Prostate gland (tissue), 2 donors: Measurements from ENCODE around the gene CALHM3. TPM values are rescaled to one million over a fixed set of nuclear protein-coding genes. Genes with fewer than 3 reads are reported as not detected.

Source experiments
- DNase-seq: peaks from one replicate; pipeline ENCODE4 v3.0.0-alpha.2; 2019; ENCODE audit warnings: low spot score
- H3K27ac ChIP-seq, 2 donors: fragments of 200-600 bp; sonication (generic); 2 replicates each; pipeline ENCODE4 v1.5.1; 2017 to 2019
- H3K27me3 ChIP-seq: fragments of 200-600 bp; sonication (generic); replicated peaks from 2 replicates; pipeline ENCODE4 v1.5.1; 2019; ENCODE audit not compliant: insufficient read depth
- H3K36me3 ChIP-seq, 2 donors: fragments of 200-600 bp; sonication (generic); 1 replicate in 1 of 2; 2 replicates in 1 of 2; pipeline versions ENCODE4 v1.5.1 to v1.8.1; 2017 to 2019
- H3K4me1 ChIP-seq: fragments of 200-600 bp; sonication (generic); replicated peaks from 2 replicates; pipeline ENCODE4 v1.5.1; 2019
- H3K4me3 ChIP-seq, 2 donors: fragments of 200-600 bp; sonication (generic); 2 replicates each; pipeline ENCODE4 v1.5.1; 2017 to 2019
- H3K9me3 ChIP-seq: fragments of 200-600 bp; sonication (generic); 2 replicates; pipeline ENCODE4 v1.5.1; 2017
- POLR2A ChIP-seq: fragments of 450-650 bp; IDR thresholded peaks from one replicate; pipeline ENCODE4 v1.6.1; 2016; ENCODE audit warnings: antibody characterized with exemption, mild to moderate bottlenecking
- POLR2AphosphoS5 ChIP-seq: sonication (generic); formaldehyde crosslinking; IDR thresholded peaks from one replicate; pipeline ENCODE4 v1.6.1; 2017; ENCODE audit warnings: antibody characterized with exemption
- WGBS: methylation state at CpG from one replicate; pipeline ENCODE4 v1.1.5; 2018; 5-methylcytosine and 5-hydroxymethylcytosine counted together
- intact Hi-C: fragments of 100-400 bp; cut with DNase I; formaldehyde crosslinking; loops from one replicate; pipeline ENCODE4 v1.14.2; 2022
- total RNA-seq, 2 donors: library from RNA; depleted of rRNA; stranded (reverse); fragments of >200 nt; gene quantifications; one replicate each; pipeline ENCODE4 v1.1.0, GENCODE V29; 2016
- TF ChIP-seq, protein P1 (sequence below), 4 experiments: fragments of 200-600 bp in 2 of 4; fragments of 450-650 bp in 2 of 4; sonication (generic) in 2 of 4; IDR thresholded peaks; 1 replicate in 3 of 4; 2 replicates in 1 of 4; pipeline ENCODE4 v1.5.1; 2016 to 2019; ENCODE audit warnings: antibody characterized with exemption in 4 of 4, mild to moderate bottlenecking in 2 of 4, moderate library complexity in 2 of 4

The CALHM3 gene
- total RNA-seq, 2 donors from 2014 or later = 0.51 TPM; not detected in 1

DNA sequence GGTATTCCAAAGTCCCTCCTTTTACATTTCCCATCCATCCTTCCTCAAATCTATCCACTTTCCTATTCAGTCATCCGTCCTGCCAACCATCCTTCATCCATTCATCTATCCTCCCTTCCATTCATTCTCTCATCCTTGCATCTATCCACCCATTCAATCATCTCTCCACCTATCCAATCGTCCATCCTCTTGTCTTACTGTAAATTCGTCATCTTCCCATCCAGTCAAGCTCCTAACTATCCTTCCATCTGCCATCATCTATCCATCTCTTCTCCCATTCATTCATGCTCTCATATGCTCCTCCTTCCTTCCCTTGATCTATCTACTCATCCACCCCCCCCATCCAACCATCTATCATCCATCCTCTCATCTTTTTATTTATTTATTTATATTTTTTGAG lies 5.0 kb downstream of the CALHM3 start:
- TF ChIP-seq, protein P1, sequence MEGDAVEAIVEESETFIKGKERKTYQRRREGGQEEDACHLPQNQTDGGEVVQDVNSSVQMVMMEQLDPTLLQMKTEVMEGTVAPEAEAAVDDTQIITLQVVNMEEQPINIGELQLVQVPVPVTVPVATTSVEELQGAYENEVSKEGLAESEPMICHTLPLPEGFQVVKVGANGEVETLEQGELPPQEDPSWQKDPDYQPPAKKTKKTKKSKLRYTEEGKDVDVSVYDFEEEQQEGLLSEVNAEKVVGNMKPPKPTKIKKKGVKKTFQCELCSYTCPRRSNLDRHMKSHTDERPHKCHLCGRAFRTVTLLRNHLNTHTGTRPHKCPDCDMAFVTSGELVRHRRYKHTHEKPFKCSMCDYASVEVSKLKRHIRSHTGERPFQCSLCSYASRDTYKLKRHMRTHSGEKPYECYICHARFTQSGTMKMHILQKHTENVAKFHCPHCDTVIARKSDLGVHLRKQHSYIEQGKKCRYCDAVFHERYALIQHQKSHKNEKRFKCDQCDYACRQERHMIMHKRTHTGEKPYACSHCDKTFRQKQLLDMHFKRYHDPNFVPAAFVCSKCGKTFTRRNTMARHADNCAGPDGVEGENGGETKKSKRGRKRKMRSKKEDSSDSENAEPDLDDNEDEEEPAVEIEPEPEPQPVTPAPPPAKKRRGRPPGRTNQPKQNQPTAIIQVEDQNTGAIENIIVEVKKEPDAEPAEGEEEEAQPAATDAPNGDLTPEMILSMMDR (IDR thresholded peaks at IDR 0.05) = no peak
- TF ChIP-seq POLR2A (no peak), POLR2AphosphoS5 (no peak)
- intact Hi-C loops = no loop called here

DNA sequence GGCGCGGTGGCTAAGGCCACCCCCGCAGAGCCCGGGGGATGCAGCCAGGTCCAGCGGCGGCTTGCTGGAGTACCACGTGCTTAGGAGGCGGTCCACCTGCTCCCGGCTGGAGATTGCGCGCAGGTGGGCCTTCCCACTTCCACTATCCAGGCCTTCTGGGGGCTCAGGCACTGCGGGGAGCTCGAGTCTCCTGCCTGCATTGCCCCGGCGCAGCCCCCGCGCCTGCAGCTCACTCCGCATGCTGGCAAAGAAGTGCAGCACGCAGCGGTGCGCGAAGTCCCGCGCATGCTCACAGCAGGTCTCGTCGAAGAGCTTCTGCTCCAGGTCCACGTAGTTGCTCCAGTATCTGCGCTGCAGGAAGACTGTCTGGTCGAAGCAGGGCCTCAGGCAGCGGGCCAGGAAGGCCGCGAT lies 5.8 kb downstream of the CALHM3 start:
- 64% methylated on average over 30 of the region's 32 CpGs for whole genome bisulfite sequencing
- no peak overlapping the region for H3K4me3 ChIP-seq

More for the DNA sequence above, 5.0 kb downstream of the CALHM3 start:
- Histone ChIP-seq H3K9me3 (no peaks in the 10 kb centered on the region), H3K27ac (no peak overlapping the region), H3K4me1 (no peaks in the 10 kb centered on the region), H3K27me3 (no peaks in the 10 kb centered on the region), H3K4me3 (no peak overlapping the region), H3K36me3 (no peaks in the 10 kb centered on the region)
- no peak for DNase-seq
- WGBS = 95% methylated on average over 3 of the region's 3 CpGs

DNA sequence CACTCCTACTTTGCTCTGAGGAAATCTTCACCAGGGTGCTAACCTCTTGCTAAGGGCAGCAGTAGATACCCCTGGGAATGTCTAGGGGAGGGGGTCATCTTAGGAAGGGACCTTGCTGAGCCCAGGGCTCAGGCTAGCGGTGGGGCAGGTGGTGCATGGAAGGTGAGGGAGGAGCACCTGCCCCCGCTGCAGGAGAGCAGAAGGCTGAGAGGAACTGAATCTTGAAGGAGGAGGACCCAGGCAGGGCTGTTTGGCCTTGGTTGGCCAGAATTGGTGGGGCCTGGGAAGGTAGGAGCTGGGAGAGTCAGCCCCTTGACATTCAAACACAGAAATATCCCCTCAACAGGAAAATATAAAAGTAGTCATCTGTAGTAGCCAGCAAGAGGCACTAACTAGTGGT lies 7.0 kb downstream of the CALHM3 start:
- Histone ChIP-seq H3K27me3 (no peaks in the 10 kb centered on the region), H3K9me3 (no peaks in the 10 kb centered on the region), H3K4me1 (no peaks in the 10 kb centered on the region), H3K27ac (no peak overlapping the region), H3K4me3 (no peak overlapping the region), H3K36me3 (no peaks in the 10 kb centered on the region)
- DNase-seq = no peak
- 88% methylated on average over 2 of the region's 2 CpGs for WGBS
- intact Hi-C loops = no loop called here
- TF ChIP-seq POLR2AphosphoS5 = no peak
- TF ChIP-seq, protein P1 (IDR thresholded peaks at IDR 0.05) = no peak
- no peak for TF ChIP-seq POLR2A

More for the DNA sequence above, 5.8 kb downstream of the CALHM3 start:
- TF ChIP-seq POLR2A = no peak
- TF ChIP-seq, protein P1 (IDR thresholded peaks at IDR 0.05) = no peak
- no peak for TF ChIP-seq POLR2AphosphoS5
- no peaks in the 10 kb centered on the region for H3K4me1 ChIP-seq
- H3K27ac ChIP-seq = no peak overlapping the region
- no peaks in the 10 kb centered on the region for H3K9me3 ChIP-seq
- intact Hi-C loops = no loop called here
- DNase-seq = no peak
- no peaks in the 10 kb centered on the region for H3K36me3 ChIP-seq
- H3K27me3 ChIP-seq = no peaks in the 10 kb centered on the region

DNA sequence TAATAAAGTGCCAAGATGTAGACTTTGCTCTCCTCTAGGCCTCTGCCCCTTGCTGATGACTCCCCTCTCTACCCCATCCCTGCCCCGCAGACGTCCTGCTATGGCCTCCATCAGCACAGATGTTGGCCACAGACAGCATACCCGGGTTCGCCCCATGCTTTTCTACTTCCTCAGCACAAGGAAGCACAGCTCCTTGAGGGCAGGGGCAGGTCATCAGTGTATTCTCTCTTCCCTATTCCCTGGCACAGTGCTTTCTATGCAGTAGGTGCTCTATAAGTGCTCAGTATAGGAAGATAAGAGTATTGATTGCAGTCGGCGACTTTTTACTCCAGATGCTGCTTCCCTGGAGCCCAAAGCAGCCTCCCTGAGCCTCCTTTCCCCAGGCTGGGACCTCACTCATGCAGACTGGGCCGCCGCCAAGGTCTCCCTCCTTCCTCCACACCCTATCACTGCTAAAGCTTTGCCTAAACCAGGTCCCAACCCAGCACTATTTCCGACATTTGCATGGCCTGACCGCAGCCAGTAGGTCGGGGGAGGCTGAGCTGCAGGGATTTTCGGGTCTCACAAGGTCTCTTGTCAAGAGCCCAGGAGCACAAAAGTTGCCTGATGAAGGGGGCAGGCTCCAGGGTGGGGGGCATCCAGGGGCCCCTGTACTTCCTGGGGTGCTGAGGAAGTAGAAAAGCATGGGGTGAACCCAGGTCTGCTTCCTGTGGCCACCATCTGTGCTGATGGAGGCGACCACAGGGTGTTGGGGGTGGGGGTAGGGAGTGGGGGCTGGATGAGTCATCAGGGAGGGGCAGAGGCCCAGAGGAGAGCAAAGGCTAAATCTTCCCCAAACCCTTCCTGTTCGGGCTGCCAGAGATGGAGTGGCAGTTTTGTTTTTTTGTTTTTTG lies 8.0 kb downstream of the CALHM3 start:
- DNase-seq = no peak
- H3K27ac ChIP-seq = no peak overlapping the region
- no peaks in the 10 kb centered on the region for H3K9me3 ChIP-seq
- H3K36me3 ChIP-seq = no peaks in the 10 kb centered on the region
- intact Hi-C loops = no loop called here
- no peaks in the 10 kb centered on the region for H3K4me1 ChIP-seq
- TF ChIP-seq, protein P1 (IDR thresholded peaks at IDR 0.05) = no peak
- TF ChIP-seq POLR2A (no peak), POLR2AphosphoS5 (no peak)
- H3K4me3 ChIP-seq = no peak overlapping the region
- WGBS = 72% methylated on average over 14 of the region's 14 CpGs
- H3K27me3 ChIP-seq = no peaks in the 10 kb centered on the region

DNA sequence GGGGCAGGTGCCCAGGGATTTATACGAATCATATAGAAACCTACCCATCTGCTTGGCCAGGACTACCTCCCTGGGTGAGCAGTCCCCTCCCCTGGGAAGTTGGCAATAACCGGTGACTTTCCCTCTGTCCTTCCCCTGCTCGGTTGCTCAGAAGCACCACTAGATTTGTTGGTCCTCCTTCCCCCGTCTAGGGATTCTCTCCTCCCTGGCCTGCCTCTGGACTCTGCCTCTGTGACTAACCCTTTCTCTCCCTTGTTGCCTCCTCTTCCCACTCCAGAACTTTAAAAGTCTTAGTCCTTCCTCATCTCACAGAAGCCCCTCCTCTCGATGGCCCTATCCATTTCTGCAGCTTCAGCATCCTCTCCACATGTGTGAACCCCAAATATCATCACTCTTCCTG lies 9.8 kb downstream of the CALHM3 start:
- no peaks in the 10 kb centered on the region for H3K4me1 ChIP-seq
- no peak for DNase-seq
- no peak overlapping the region for H3K27ac ChIP-seq
- WGBS = 55% methylated on average over 5 of the region's 5 CpGs
- H3K9me3 ChIP-seq = no peaks in the 10 kb centered on the region
- intact Hi-C loops = no loop called here
- no peak for TF ChIP-seq POLR2A
- TF ChIP-seq POLR2AphosphoS5 = no peak
- TF ChIP-seq, protein P1 (IDR thresholded peaks at IDR 0.05) = no peak
- H3K36me3 ChIP-seq = no peaks in the 10 kb centered on the region
- H3K4me3 ChIP-seq = no peak overlapping the region
- no peaks in the 10 kb centered on the region for H3K27me3 ChIP-seq
